ENCODE measurements around the gene RHOJ. TPM values are rescaled to one million over a fixed set of nuclear protein-coding genes. Genes with fewer than 3 reads are reported as not detected.

The RHOJ gene
- total and polyA plus RNA-seq, 2 experiments from 2014 or later = 2.1 to 3.2 TPM

DNA sequence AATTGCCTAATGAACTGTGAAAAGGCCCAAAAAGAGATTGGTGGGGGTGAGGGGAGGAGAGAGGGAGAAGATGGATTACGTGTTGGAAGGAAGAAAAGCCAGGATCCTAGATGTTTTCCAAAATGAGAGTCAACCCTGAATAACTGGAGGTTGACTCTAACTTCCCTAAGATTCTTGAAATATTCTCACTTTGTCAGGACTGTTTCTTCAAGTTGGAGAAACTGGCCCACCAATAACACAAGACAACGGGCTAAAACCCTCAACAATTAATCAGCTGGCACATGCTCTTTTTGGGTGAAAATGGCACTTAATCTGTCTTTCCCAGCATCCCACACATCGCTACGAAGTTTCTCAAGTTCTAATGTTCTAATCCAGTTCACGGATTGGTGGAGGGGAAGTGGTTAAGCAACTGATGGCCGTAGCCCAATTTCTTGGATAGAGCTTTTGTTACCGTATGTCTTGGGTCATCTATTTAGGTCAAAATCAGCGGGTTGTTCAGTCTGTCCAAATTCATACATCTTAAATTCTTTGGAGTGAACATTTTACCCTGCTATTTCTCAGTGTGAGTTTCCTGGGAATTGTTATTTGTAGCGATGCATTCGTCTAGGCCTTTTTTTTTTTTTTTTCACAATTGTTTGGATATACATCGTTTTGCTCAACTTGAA is 65.5 kb downstream of the RHOJ start:
- H4K20me1 ChIP-seq (ENCODE audit: insufficient read depth, poor library complexity, severe bottlenecking) = no peaks in the 10 kb centered on the region
- no peaks in the 10 kb centered on the region for H3K4me1 ChIP-seq (ENCODE audit: insufficient read depth)
- no peaks in the 10 kb centered on the region for H3K9me2 ChIP-seq (replicated peaks; ENCODE audit: insufficient read depth)
- H3K9me3 ChIP-seq (ENCODE audit: low read depth) = peaks cover 4% of the 10 kb centered on the region
- no peak overlapping the region for H2AFZ ChIP-seq
- no peak for DNase-seq (ENCODE audit: low spot score)
- no peaks in the 10 kb centered on the region for H3K36me3 ChIP-seq (replicated peaks; ENCODE audit: insufficient read depth, low read depth)
- H3K27ac ChIP-seq = no peak overlapping the region
- H3K4me3 ChIP-seq = no peak overlapping the region
- no peaks in the 10 kb centered on the region for H3K27me3 ChIP-seq
- H3K79me2 ChIP-seq = no peaks in the 10 kb centered on the region
- no peak overlapping the region for H3K4me2 ChIP-seq
- TF ChIP-seq EZH2phosphoT487 (IDR thresholded peaks at IDR 0.05; ENCODE audit: low read depth, severe bottlenecking, unreplicated experiment) (no peak), EZH2 (IDR thresholded peaks at IDR 0.05; ENCODE audit: borderline replicate concordance) (no peak)
- TF ChIP-seq, protein P1, sequence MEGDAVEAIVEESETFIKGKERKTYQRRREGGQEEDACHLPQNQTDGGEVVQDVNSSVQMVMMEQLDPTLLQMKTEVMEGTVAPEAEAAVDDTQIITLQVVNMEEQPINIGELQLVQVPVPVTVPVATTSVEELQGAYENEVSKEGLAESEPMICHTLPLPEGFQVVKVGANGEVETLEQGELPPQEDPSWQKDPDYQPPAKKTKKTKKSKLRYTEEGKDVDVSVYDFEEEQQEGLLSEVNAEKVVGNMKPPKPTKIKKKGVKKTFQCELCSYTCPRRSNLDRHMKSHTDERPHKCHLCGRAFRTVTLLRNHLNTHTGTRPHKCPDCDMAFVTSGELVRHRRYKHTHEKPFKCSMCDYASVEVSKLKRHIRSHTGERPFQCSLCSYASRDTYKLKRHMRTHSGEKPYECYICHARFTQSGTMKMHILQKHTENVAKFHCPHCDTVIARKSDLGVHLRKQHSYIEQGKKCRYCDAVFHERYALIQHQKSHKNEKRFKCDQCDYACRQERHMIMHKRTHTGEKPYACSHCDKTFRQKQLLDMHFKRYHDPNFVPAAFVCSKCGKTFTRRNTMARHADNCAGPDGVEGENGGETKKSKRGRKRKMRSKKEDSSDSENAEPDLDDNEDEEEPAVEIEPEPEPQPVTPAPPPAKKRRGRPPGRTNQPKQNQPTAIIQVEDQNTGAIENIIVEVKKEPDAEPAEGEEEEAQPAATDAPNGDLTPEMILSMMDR (IDR thresholded peaks at IDR 0.05; ENCODE audit: poor library complexity) = no peak
- 96% methylated on average over 11 of the region's 11 CpGs for WGBS (ENCODE audit: low lambda C conversion rate, missing lambda C conversion rate)

DNA sequence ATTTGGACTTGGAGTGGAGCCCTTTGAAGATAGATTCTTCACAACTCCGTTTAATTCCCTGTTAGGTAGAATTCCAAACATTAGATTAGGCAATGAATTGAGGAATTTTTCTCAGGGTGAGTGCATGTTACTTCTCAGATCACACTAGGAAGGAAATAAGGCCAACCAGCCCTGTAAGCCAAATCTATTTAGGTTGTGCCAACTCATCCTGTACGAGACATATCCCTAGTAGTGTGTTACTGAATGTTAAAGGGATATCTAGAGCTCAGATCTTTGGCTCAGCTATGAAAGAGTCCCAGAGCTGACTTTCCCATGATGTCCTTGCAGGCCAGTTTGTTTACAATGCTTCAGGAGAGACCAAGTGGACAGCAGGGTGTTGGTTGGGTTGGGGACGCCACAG is 68.9 kb downstream of the RHOJ start:
- Histone ChIP-seq H3K27me3 (no peaks in the 10 kb centered on the region), H3K36me3 (replicated peaks; ENCODE audit: insufficient read depth, low read depth) (no peaks in the 10 kb centered on the region), H3K9me2 (replicated peaks; ENCODE audit: insufficient read depth) (no peaks in the 10 kb centered on the region), H3K27ac (no peak overlapping the region), H2AFZ (no peak overlapping the region), H3K4me1 (ENCODE audit: insufficient read depth) (no peaks in the 10 kb centered on the region), H3K79me2 (no peaks in the 10 kb centered on the region), H3K9me3 (ENCODE audit: low read depth) (no peaks in the 10 kb centered on the region), H4K20me1 (ENCODE audit: insufficient read depth, poor library complexity, severe bottlenecking) (no peaks in the 10 kb centered on the region), H3K4me2 (no peak overlapping the region), H3K4me3 (no peak overlapping the region)
- 74% methylated on average over 3 of the region's 3 CpGs for WGBS (ENCODE audit: low lambda C conversion rate, missing lambda C conversion rate)
- no peak for DNase-seq (ENCODE audit: low spot score)
- TF ChIP-seq EZH2phosphoT487 (IDR thresholded peaks at IDR 0.05; ENCODE audit: low read depth, severe bottlenecking, unreplicated experiment) = no peak
- TF ChIP-seq, protein P1 (IDR thresholded peaks at IDR 0.05; ENCODE audit: poor library complexity) = no peak

- WGBS (ENCODE audit: low lambda C conversion rate, missing lambda C conversion rate) = 89% methylated on average over 8 of the region's 8 CpGs
- DNase-seq (ENCODE audit: low spot score) = no peak
- H4K20me1 ChIP-seq (ENCODE audit: insufficient read depth, poor library complexity, severe bottlenecking) = no peaks in the 10 kb centered on the region
- H3K27me3 ChIP-seq = no peaks in the 10 kb centered on the region
- TF ChIP-seq, protein P1 (IDR thresholded peaks at IDR 0.05; ENCODE audit: poor library complexity) = no peak
- TF ChIP-seq EZH2 (IDR thresholded peaks at IDR 0.05; ENCODE audit: borderline replicate concordance) (no peak), EZH2phosphoT487 (IDR thresholded peaks at IDR 0.05; ENCODE audit: low read depth, severe bottlenecking, unreplicated experiment) (no peak)
- no peaks in the 10 kb centered on the region for H3K9me2 ChIP-seq (replicated peaks; ENCODE audit: insufficient read depth)
- no peak overlapping the region for H3K4me3 ChIP-seq
- H3K79me2 ChIP-seq = no peaks in the 10 kb centered on the region
- H2AFZ ChIP-seq = no peak overlapping the region
- no peak overlapping the region for H3K27ac ChIP-seq
- H3K36me3 ChIP-seq (replicated peaks; ENCODE audit: insufficient read depth, low read depth) = no peaks in the 10 kb centered on the region
- no peak overlapping the region for H3K4me2 ChIP-seq
- H3K9me3 ChIP-seq (ENCODE audit: low read depth) = no peaks in the 10 kb centered on the region
- no peaks in the 10 kb centered on the region for H3K4me1 ChIP-seq (ENCODE audit: insufficient read depth)
These were observed 69.7 kb downstream of the RHOJ start for GRCh38 chr14:63273717-63274655.

Measured in hepatocyte (in vitro differentiated cells).